ENCODE measurements around the gene WASF3. TPM values are rescaled to one million over a fixed set of nuclear protein-coding genes. Genes with fewer than 3 reads are reported as not detected.

The WASF3 gene
- total and polyA plus RNA-seq, 2 of the 13 experiments (the other 11 are each of a cell fraction or from before 2014, with no cell fraction given): 10.4 to 17.2 TPM

GRCh38 chr13:26544707-26545106 lies 12.8 kb upstream of the WASF3 start (continued):
- TF ChIP-seq, protein P1, sequence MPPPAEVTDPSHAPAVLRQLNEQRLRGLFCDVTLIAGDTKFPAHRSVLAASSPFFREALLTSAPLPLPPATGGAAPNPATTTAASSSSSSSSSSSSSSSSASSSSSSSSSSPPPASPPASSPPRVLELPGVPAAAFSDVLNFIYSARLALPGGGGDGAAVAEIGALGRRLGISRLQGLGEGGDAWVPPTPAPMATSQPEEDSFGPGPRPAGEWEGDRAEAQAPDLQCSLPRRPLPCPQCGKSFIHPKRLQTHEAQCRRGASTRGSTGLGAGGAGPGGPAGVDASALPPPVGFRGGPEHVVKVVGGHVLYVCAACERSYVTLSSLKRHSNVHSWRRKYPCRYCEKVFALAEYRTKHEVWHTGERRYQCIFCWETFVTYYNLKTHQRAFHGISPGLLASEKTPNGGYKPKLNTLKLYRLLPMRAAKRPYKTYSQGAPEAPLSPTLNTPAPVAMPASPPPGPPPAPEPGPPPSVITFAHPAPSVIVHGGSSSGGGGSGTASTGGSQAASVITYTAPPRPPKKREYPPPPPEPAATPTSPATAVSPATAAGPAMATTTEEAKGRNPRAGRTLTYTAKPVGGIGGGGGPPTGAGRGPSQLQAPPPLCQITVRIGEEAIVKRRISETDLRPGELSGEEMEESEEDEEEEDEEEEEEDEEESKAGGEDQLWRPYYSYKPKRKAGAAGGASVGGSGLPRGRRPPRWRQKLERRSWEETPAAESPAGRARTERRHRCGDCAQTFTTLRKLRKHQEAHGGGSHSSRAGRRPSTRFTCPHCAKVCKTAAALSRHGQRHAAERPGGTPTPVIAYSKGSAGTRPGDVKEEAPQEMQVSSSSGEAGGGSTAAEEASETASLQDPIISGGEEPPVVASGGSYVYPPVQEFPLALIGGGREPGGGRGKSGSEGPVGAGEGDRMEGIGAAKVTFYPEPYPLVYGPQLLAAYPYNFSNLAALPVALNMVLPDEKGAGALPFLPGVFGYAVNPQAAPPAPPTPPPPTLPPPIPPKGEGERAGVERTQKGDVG (CRISPR knock-in tag; IDR thresholded peaks at IDR 0.05; ENCODE audit: borderline replicate concordance): no peak
- TF ChIP-seq MEIS2 (CRISPR knock-in tag; IDR thresholded peaks at IDR 0.05): peak; percentile 30; the same call in 1 of the 2 replicates
- no peak for TF ChIP-seq NR2F6 (IDR thresholded peaks at IDR 0.05)
- TF ChIP-seq NR2F6 (CRISPR knock-in tag; IDR thresholded peaks at IDR 0.05): no peak
- no peak for TF ChIP-seq ZNF18 (CRISPR knock-in tag; IDR thresholded peaks at IDR 0.05; ENCODE audit: insufficient replicate concordance)
- TF ChIP-seq KLF6 (CRISPR knock-in tag; IDR thresholded peaks at IDR 0.05): no peak
- no peak for TF ChIP-seq SNAI1 (CRISPR knock-in tag; IDR thresholded peaks at IDR 0.05; ENCODE audit: borderline replicate concordance)
- TF ChIP-seq THYN1 (CRISPR knock-in tag; IDR thresholded peaks at IDR 0.05; ENCODE audit: borderline replicate concordance, low read depth): no peak
- TF ChIP-seq, protein P2, sequence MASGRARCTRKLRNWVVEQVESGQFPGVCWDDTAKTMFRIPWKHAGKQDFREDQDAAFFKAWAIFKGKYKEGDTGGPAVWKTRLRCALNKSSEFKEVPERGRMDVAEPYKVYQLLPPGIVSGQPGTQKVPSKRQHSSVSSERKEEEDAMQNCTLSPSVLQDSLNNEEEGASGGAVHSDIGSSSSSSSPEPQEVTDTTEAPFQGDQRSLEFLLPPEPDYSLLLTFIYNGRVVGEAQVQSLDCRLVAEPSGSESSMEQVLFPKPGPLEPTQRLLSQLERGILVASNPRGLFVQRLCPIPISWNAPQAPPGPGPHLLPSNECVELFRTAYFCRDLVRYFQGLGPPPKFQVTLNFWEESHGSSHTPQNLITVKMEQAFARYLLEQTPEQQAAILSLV (CRISPR knock-in tag; IDR thresholded peaks at IDR 0.05; ENCODE audit: borderline replicate concordance): no peak
- TF ChIP-seq FOXA1 (IDR thresholded peaks at IDR 0.05): no peak
- TF ChIP-seq FOXA1 (CRISPR knock-in tag; IDR thresholded peaks at IDR 0.05): peak; percentile 84
- no peak for TF ChIP-seq ADNP (CRISPR knock-in tag; IDR thresholded peaks at IDR 0.05)
- TF ChIP-seq SNAPC4 (CRISPR knock-in tag; IDR thresholded peaks at IDR 0.05): no peak
- TF ChIP-seq PCBP2 (optimal IDR thresholded peaks at IDR 0.05; ENCODE audit: low read depth, low read length, poor library complexity, severe bottlenecking): no peak
- no peak for TF ChIP-seq ZNF569 (CRISPR knock-in tag; IDR thresholded peaks at IDR 0.05; ENCODE audit: borderline replicate concordance)
- no peak for TF ChIP-seq SOX13 (IDR thresholded peaks at IDR 0.05)
- TF ChIP-seq SOX13 (CRISPR knock-in tag; conservative IDR thresholded peaks at IDR 0.05 in 1 of 2, IDR thresholded peaks at IDR 0.05 in 1 of 2): peak in 1 of 2 experiments; percentile 69; a peak in 1 of 4 replicates
- no peak for TF ChIP-seq SNRNP70 (IDR thresholded peaks at IDR 0.05; ENCODE audit: low read depth, low read length)
- TF ChIP-seq HOXA5 (CRISPR knock-in tag; IDR thresholded peaks at IDR 0.05): no peak
- TF ChIP-seq ZNF670 (CRISPR knock-in tag; IDR thresholded peaks at IDR 0.05; ENCODE audit: borderline replicate concordance): no peak
- TF ChIP-seq ESRRA (CRISPR knock-in tag; IDR thresholded peaks at IDR 0.05; ENCODE audit: low read depth): 0 out of 2 replicates have a peak, but pooled peaks have one; percentile 57

Measured in HepG2 (cell line).